HuH-7.5 (cell line): ENCODE results near the gene TMEM107.
"Not testable (repeated sequence)": the region's sequence is repeated elsewhere in the genome, so short reads cannot be mapped to it uniquely, and the experiment has no call there.

Experiments
- DNase-seq: peaks from one replicate; pipeline ENCODE4 v3.0.0; 2011; ENCODE audit warnings: low spot score

The TMEM107 gene

GRCh38 chr17:8189711-8190477, 13.7 kb upstream of the TMEM107 start, which contains the start of gene BORCS6:
Gene BORCS6, minus strand, starts transcription at chr17:8190180. Its CDS starts 40 bp downstream, at chr17:8190140.
- peak; percentile 89 for DNase-seq

- DNase-seq = no peak
These were observed 13.0 kb upstream of the TMEM107 start for GRCh38 chr17:8189041-8189710.

- no peak for DNase-seq
These were observed 12.2 kb upstream of the TMEM107 start for GRCh38 chr17:8188263-8188839.

GRCh38 chr17:8187517-8188262, 11.5 kb upstream of the TMEM107 start:
- peak; percentile 80 for DNase-seq

GRCh38 chr17:8186787-8187516, 10.8 kb upstream of the TMEM107 start:
- no peak for DNase-seq

GRCh38 chr17:8186446-8186786, 10.2 kb upstream of the TMEM107 start:
- no peak for DNase-seq

GRCh38 chr17:8185582-8186445, 9.6 kb upstream of the TMEM107 start:
- no peak for DNase-seq

- no peak for DNase-seq
These were observed 985 bp upstream of the TMEM107 start for GRCh38 chr17:8176998-8177731.

- no peak for DNase-seq
These were observed 384 bp downstream of the TMEM107 start for GRCh38 chr17:8175795-8176196.

GRCh38 chr17:8173871-8174322, 2.3 kb downstream of the TMEM107 start:
- no peak for DNase-seq

- no peak for DNase-seq
These were observed 2.9 kb downstream of the TMEM107 start for GRCh38 chr17:8173056-8173870.

GRCh38 chr17:8170186-8170585, 6.0 kb downstream of the TMEM107 start:
- DNase-seq = not testable (repeated sequence)

- DNase-seq = no peak
These were observed 8.7 kb downstream of the TMEM107 start for GRCh38 chr17:8167526-8167925.

- DNase-seq = no peak
These were observed 9.4 kb downstream of the TMEM107 start for GRCh38 chr17:8166731-8167130.

- no peak for DNase-seq
These were observed 11.4 kb downstream of the TMEM107 start for GRCh38 chr17:8164815-8165131.

GRCh38 chr17:8163978-8164814, 12.0 kb downstream of the TMEM107 start:
- peak; percentile 45 for DNase-seq

GRCh38 chr17:8162997-8163977, 12.9 kb downstream of the TMEM107 start:
- DNase-seq = peak; percentile 58
